T-helper 2 cell (primary cell): ENCODE measurements around the gene IGSF3.
"Not testable (repeated sequence)": the region's sequence is repeated elsewhere in the genome, so short reads cannot be mapped to it uniquely, and the experiment has no call there.

ENCODE experiments used
- DNase-seq, 5 experiments: peaks; one replicate each; pipeline versions ENCODE4 v3.0.0 to v3.0.0-alpha.2; 2012 to 2022

The IGSF3 gene

GRCh38 chr1:116658645-116659044 is 8.9 kb downstream of the IGSF3 start:
- not testable (repeated sequence) for DNase-seq

DNA sequence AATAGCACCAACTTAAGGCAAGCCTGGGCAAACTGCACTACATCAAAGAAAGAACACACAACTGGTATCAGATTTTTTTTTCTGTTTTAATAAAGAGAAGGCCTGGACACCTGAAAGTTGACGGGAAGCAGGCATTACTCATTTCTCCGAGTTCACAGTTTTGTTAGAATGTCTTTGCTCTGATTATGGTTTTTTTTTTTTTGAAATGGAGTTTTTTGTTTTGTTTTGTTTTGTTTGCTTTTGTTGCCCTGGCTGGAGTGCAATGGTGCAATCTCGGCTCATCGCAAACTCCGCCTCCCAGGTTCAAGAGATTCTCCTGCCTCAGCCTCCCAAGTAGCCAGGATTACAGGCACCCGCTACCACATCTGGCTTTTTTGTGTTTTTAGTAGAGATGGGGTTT is 9.7 kb downstream of the IGSF3 start:
- not testable (repeated sequence) for DNase-seq

DNA sequence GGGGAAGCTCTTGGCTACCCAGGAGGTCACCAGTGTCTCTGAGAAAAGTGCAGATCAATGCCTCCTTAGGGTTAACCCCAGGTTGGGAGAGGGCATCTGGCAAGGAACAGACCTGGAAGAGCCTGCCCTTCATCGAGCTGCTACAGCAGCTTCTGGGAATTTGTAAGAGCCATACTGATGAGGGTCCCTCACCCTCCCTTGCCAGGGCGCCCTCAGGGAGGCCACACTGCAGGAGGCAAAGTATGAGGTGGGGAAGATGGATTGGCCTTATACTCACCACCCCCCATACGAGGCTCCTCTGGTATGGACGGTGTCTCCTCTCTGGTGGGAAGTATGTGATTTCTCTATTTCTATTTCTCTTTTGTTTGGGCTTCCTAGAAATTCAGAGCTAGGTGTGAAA is 13.2 kb downstream of the IGSF3 start:
- DNase-seq: no peak

DNA sequence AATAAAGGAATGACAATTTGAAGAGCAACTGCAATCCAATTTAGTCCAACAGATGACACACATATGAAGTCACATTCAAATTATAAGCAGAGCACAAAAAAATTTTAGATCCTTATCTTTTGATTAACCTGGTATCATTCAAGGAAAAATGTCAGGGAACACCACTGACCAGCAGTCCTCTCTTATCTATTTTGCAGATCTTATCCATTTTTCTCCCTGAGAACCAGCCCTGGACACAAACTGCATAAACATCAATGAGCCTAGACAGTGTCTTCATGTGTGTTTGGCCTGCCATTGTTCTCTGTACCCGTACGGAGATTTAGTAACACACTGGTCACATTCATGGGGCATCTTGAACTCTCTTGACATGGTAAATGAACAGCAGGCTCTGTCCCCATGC is 14.9 kb downstream of the IGSF3 start:
- not testable (repeated sequence) for DNase-seq

- not testable (repeated sequence) for DNase-seq
These were observed 16.8 kb downstream of the IGSF3 start for GRCh38 chr1:116650781-116651180.

GRCh38 chr1:116649041-116649440 is 18.5 kb downstream of the IGSF3 start:
- DNase-seq: not testable (repeated sequence)

- not testable (repeated sequence) for DNase-seq
These were observed 19.2 kb downstream of the IGSF3 start for GRCh38 chr1:116648325-116648724.

DNA sequence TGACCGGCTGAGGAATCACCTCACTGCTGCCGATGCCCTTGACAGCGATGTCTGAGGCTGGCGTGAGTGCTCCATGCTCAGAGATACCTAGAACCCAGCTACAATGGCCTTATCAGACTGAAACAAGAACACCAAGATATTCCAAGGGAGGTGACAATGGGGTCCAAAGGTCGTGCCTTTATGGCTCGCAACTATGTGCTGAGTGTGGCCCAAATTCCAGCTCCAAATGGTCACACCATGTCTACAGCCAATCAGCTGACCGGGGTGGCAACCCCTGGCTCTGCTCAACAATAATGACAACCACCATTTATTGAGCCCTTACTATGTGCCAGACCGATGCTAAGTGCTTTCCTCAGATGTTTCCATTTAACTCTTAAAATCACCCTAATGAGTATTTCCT is 20.3 kb downstream of the IGSF3 start:
- not testable (repeated sequence) for DNase-seq

DNA sequence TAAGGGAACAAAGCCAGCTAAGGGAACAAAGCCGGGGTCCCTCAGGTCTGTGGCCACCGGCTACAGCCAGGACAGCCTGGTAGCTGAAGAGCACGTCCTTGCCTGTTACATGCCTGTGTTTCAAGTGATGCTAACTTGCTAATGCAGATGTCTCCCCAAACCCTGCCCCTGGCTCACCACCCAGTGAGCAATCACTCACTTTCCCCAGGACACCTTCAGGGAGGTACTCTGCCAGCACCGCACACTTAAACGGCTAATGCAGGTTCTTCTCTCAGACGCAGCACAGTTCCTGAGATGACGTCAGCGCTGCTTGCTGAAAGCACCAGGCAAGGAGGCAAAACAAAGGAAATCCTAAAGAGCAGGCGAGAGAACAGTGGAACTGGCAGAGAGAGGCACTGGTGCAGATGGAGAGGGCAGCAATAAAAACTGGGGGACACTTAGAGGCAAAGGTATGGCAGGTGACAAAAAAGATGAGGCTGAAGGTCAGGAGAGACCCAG is 20.8 kb downstream of the IGSF3 start:
- peak in 1 of 5 experiments; percentile 20 for DNase-seq

DNA sequence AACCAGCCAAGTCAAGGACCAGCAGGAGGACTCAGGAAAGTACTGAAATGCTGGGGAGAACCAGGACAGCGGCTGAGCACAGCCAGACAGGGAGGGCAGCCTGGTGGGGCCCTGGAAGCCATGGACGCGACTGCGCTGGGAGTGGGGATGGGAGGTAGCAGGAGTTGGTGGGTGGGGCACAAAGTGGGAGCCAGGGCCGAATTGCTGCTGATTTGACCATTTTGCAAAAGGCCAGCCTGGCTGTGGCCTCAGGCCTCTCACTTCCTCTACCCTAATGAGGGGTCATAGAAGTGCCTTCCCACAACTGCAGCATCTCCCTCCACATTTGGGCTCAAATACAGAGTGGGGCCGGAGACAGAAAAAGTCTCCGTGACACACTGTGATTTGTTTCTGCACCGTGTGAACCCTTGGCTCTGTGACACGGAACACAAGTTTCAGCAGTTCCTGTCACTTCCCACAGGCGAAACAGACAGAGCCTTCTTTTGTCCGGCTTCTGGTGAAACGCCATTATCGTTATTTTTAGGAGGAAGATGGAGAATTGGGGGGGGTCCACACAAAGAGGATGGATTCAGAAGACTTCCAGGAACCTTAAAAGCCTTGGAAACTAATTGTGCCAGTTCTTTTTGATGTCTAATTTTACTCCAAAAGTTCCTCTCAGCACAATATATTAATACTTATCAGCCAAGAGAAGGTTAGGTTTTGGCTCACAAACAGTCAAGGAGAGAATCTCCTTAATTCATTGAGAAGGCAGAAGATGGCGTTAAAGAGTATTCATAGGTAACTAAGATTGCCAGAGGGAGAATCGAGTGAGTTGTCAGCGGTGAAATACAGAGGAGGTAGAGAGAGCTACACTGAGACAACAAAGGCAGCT is 21.5 kb downstream of the IGSF3 start:
- DNase-seq: not testable (repeated sequence)

- DNase-seq: not testable (repeated sequence)
These were observed 22.5 kb downstream of the IGSF3 start for GRCh38 chr1:116644993-116645392.

- DNase-seq: not testable (repeated sequence)
These were observed 23.4 kb downstream of the IGSF3 start for GRCh38 chr1:116644096-116644495.

- not testable (repeated sequence) for DNase-seq
These were observed 24.2 kb downstream of the IGSF3 start for GRCh38 chr1:116643281-116643751.

DNA sequence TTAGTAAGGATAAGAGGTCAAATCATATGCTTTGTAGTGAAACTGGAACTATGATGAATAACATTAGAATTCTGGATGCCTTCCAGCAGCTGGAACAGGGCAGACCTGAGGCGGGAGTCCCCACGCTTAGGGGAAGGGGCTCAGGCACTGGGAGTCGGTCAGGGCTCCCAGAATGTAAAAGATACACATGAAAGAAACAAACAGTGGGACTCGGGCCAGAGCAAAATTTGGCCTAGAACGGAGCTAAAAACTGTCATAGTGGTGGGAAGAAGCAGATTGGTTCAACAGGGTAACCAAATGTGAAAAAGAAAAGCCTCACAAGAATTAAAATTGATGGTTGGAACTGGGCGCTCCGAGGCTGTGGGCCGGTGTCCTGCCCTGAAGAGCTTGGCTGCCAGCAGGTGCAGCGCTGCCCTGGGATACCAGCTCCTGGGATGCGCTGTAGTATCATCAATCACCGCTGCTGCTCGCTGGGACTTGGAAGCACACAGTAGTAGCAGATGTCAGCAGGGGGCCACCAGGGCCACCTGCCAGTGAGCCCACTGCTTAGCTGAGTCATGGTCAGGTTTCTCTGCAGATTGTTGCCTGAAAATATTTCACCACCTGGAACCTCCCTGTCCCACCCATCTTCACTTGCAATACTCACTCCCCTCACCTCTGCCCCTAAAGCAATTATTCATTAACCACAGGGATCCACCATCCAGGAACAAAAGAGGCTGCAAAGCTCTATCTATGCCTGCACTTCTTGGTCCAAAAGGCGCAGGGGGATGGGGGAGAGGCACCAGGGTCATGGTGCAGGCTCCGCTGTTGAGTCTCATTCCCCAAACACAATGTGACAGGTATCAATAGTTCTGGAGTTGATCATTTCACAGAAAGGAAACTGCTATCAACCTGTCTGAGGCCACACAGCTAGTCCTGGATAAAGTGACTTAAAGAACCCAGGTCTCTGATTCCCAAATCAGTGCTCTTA is 24.9 kb downstream of the IGSF3 start:
- not testable (repeated sequence) for DNase-seq

GRCh38 chr1:116637583-116637982 is 29.9 kb downstream of the IGSF3 start:
- DNase-seq: peak in 2 of 5 experiments; percentile 2 to 10

- not testable (repeated sequence) for DNase-seq
These were observed 30.9 kb downstream of the IGSF3 start for GRCh38 chr1:116636584-116636983.

- not testable (repeated sequence) for DNase-seq
These were observed 33.1 kb downstream of the IGSF3 start for GRCh38 chr1:116634386-116634785.

- DNase-seq: peak in 1 of 5 experiments; percentile 25
These were observed 35.3 kb downstream of the IGSF3 start for GRCh38 chr1:116631996-116632925.

DNA sequence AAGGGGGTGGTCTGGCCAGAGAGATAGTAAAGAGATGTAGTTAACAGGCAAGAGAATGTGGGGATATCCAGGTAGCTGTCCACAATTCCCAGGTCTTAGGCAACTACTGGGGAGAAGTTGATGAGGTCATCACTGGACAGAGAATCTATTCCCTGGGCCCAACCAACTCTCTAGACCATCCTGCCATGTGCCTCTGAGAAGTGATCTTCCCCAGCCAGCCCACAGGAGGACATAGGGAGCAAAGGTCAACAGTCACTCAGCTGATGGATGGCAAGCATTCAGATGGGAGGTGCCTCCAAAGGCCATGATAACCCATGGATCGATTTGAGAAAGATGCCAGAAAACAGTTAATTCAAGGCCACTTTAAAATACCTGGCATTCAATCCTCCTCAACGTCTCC is 36.0 kb downstream of the IGSF3 start:
- DNase-seq: not testable (repeated sequence)

DNA sequence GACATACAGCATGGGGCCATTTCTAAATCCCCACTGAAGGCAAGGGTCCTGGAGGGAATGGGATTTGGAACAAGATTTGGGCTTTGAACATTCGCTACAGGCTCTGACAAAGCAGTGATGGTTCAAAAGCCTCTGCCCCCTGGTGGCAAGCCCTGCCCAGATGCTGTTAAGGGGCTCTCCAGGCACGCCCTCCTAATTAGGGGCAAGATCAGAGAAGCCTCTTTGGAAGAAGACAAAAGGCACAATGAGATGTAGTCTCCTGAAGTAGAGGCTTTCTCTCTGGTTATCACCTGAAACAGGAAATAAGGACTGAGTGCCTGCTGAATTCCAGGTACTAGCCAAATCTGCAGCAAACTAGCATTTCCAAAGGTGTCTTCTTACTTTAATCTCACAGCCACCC is 37.5 kb downstream of the IGSF3 start:
- DNase-seq: not testable (repeated sequence)

- DNase-seq: not testable (repeated sequence)
These were observed 38.1 kb downstream of the IGSF3 start for GRCh38 chr1:116629441-116629840.

DNA sequence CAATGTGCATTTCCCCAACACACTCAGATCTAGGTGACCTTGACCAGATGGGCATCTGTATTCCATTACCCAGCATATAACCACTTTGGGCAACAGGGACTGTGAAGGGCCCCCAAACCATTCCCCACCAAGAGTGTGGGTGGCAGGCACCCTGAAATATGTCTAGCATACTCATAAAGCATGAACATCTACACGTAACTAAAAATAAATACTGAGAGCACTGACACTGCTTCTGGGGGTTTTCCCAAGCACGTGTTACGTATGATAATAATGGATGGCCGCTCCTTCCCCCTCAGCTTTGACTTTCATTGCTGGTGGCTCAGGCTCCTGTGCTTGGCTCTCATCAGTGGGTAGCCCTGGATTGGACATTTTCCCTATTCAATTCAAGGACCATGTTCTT is 39.1 kb downstream of the IGSF3 start:
- peak in 1 of 5 experiments; percentile 42 for DNase-seq
